ENCODE measurements around the gene FASN.

The FASN gene

DNA sequence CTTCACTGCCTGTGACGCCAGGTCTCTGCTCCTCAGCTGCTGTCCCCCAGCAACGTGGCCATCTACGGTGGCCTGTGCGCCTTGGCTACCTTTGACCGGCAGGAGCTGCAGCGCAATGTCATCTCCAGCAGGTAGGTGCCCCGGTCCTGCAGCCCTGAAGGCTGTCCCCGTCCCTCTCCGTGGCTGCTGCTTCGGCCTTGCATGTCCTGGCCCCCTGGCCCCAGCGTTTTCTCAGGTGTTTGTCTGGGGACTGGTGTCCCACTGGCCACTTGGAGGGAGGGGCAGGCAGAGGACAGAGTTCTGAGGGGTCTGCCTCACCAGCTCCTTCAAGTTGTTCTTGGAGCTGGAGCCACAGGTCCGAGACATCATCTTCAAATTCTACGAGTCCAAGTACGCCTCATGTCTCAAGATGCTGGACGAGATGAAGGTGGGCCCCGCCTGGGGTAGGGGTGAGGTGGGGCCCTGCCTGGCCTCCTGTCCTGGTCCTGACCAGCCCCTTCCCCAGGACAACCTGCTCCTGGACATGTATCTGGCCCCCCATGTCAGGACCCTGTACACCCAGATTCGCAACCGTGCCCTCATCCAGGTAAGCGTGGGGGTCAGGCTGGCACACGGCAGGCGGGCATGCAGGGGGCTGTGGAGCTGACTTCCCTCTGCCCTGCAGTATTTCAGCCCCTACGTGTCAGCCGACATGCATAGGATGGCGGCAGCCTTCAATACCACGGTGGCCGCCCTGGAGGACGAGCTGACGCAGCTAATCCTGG, 41.9 kb downstream of the FASN start:
- no peak for DNase-seq

DNA sequence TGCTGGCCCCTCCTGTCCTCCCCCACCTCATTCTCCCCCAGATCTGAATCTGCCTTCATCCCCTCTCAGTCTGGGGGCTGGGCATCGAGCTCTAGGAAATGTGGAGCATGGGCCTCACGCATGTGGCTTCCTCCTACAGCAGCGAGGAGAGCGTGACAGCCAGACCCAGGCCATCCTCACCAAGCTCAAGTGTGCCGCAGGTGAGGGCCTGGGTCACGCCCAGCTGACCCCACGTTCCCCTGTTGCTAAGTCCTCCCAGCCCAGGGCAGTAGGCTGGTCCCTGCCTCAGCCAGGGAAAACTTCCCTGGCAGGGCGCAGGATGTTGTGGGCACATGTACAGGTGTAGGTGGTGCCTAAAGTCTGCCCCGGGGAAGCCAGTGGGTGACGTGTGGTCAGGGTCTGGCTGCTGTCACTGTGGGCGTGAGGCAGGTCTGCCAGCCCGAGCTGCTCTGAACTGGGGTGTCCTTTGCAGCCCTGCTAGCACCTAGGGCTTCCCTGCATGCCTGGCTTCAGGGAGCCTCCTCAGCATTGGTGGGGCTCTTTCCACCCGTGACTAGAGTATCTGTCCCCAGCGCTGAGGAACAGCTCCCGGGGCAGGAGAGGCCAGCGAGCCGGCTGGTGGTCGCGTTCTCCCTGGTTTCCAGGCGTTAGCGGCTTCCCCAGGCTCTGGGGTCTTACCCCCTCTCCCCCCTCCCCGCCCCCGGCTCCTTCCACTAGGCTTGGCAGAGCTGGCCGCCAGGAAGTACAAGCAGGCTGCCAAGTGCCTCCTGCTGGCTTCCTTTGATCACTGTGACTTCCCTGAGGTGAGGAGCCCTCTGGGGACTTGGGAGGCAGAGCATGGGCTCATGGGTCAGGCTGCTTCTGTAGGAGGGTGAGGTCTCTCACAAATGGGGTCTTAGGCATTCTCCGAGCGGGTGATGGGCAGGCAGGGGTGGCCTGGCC, 42.7 kb downstream of the FASN start:
- no peak for DNase-seq

DNA sequence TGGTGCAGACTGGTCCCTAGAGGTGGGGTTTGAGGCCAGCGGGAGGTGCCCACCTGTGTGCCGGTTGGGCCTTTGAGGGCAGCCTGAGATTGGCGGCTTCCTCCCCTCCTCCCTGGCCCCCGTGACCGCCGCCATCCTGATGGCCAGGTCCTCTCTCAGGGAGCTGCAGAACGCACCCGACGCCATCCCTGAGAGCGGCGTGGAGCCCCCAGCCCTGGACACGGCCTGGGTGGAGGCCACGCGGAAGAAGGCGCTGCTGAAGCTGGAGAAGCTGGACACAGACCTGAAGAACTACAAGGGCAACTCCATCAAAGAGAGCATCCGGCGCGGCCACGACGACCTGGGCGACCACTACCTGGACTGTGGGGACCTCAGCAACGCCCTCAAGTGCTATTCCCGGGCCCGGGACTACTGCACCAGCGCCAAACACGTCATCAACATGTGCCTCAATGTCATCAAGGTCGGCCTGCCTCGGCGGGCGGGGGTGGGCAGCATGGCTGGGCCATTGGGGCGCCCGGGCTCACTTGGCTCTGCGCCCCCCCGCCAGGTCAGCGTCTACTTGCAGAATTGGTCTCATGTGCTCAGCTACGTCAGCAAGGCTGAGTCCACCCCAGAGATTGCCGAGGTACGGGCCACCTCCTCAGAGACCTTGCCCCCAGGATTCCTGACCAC, 43.5 kb downstream of the FASN start:
- DNase-seq: no peak

DNA sequence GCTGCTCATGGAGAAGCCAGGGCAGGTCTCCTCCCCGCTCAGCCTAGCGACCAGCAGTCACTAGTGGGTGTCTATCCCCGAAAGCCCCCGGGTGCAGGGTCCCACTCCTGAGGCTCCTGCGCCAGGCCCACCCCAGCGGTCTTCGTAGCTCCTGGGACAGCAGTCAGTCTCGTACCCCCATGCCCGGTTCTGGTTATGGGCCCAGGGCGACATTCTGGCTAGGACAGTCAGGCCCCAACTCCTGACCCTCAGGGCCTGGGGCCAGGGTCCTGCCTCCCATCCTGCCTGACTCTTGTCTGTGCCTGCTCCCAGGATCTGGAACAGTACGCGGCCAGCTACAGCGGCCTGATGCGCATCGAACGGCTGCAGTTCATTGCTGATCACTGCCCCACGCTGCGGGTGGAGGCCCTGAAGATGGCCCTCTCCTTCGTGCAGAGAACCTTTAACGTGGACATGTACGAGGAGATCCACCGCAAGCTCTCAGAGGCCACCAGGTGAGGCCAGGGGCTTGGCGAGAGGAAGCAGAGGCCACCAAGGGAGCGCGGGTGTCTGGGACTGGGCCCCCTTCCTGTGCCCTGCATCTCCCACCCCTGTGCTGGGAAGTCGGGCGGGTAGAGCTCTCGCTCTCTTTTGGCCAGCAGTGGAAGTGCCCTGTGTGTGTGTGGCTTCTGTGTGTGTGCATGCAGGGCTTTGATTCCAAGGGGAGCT, 44.3 kb downstream of the FASN start:
- DNase-seq: no peak

DNA sequence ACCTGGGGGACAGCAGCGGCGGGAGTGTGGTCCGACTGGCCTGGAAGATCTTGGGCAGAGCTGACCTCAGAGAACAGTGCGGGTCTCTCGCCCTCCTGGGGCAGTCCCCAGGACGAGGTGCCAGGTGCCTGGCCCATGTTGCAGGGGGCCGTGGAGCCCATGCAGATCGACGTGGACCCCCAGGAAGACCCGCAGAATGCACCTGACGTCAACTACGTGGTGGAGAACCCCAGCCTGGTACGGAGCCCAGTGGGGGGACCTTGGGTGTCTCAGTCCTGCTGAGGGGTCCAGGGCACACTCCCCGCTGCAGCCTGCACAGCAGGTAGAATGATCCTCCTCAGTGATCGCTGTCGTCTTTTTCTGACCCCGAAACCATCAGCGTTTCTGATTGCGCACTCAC, 44.9 kb downstream of the FASN start:
- no peak for DNase-seq

DNA sequence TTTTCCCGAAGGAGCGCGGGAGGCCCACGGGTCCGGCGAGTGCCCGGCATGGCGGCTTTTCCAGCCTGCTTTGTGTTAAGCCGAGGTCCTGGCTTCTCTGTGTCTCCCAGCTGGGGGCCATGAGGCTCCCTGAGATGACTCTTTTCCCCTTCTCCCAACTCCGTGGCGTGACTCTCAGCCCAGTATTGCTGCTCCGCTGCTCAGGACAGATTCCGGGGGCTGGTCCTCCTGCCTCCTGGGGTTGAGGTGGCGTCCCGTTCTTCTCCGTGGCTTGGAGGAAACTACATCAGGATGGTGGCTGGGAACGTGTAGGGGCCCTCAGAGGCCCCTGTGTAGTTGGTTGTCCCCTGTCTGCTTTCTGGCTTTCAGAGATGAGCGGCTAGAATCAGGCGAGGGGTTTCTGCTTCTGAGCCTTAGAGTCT, 45.4 kb downstream of the FASN start:
- no peak for DNase-seq

DNA sequence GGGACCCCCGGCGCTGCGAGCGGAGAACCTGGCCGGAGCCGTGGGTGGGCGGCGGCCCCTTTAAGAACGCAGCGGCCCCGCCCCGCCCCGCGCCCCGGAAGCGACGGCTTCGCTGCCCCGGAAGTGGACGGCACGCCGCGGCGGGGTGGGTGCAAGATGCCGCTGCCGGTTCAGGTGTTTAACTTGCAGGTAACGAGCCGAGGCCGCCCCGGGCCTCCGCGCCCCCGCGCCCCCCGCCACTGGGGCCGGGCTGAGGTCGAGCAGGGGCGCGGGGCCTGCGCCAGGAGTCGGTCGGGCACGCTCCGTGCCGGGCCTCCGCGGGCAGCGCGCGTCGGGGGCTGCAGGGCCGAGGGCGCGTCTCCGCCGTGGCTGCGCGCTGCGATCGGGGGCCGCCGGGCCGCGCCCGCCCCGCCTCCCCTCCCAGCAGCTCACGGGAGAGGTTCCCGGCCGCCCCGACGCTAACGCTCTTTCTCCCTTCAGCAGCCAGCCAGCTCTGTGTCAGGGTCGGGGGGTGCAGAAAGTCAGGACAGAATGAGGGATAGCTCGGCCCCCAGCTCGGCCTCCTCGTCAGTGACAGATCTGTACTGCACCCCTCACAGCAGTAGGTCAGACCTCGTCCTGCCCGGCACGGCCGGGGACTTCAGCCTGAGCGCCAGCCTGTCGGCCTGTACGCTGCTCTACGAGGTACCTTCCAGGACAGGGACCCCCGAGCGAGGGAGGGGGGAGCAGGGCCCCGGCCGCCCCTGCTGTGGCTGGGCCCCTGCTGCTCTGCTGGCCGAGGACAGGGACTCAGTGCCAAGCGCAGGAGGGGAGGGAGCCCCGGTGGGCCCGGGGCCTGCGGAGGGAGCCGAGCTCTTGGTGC, 46.0 kb downstream of the FASN start, which contains the start of the genes GPS1 and RFNG:
Gene GPS1 (plus strand): TSS at position 123 of the 862 bp plus-strand sequence. CDS start 34 bp downstream, at position 157.
Gene RFNG (minus strand): TSS at position 36 of the 862 bp plus-strand sequence. CDS start 45 bp downstream, outside the sequence.
- DNase-seq: peak in 12 of 14 donors; percentile 11 to 86 (median 49)

DNA sequence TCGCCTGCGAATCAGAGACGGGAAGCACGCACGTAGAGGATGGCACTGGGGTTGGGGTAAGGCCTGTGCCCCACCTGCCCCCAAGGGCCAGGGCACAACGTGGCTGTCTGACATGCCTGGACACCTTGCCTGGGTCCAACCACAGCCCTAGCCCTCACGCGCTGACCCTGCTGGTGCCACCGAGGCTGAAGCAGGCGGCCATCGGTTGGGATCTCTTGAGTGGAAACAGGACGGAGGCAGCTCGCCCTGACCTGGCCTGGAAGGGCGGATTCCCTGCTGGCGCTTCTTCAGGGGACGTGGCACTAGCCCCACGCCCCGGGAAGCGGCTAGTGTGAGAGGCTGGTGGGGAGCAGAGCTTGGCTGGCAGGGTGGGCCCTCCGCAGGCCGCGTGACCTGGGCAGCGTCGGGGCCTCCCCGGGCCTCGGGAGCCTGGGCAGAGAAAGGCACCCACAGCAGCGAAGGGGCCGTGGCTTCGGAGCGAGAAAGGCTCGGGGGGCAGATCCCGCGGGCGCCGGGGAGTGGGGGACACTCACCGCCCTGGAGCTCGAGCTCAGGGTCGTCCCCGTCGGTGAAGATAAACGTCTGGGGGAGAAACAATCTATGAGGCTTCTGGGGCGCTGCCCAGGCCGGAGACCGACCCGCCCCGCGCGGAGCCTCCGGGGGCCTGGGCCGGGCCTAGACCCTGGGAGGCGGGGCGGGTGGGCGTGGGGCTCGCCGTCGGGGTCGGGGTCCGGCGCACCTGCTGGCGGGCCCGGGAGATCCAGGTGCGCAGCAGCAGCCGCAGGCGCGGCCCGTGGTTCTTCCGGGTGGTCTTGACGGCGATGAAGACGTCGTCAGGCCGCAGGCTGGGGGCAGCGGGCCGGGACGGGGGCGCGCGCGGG, 47.0 kb downstream of the FASN start:
- no peak for DNase-seq

DNA sequence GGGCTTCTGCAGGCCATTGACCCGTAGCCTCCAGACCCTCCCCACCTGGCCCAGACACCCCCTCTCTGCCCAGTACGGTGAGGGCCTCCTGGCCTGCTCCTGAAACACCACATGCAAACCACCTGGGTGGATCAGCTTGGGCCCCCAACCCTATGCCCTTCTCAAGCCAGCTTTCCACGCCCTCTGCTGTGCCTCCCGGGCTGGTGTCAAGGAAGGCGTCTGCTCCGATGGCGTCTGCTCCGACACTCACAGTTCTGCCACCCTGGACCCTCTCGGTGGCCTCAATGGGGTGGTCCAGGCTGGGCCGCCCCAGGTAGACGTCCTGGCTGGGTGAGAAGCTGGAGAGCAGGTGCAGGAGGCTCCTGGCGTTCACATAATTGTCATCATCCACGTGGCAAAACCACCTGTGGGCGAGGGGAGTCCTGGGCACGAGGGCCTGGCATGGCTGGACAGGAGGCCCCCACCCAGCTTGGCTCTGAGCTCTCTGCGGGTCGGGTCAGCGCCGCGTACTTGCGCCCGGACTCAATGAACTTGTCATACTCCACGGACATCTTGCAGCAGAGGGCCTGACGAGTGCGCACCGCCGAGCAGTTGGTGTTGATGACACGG, 47.8 kb downstream of the FASN start:
- DNase-seq: no peak

DNA sequence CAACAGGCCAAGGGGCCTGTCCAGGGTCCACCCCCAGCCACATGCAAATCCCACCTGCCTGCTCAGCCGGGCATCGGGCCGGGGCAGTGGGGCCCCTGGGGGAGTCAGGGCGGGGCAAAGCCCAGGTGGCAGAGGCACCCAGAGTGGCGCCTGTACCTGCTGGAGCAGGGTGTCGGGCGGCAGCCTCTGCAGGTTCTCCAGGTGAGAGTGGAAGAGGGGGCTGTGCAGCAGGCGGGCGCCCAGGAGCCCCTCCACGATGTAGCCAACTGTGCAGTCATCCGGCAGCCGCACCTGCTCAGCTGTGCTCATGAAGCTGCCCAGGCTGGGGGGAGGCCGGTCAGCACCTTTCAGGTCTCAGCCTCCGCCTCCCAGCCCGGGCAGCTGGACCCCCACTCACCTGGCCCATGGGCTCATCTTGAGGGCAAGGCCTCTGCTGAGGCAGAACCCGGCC, 48.5 kb downstream of the FASN start:
- no peak for DNase-seq

DNA sequence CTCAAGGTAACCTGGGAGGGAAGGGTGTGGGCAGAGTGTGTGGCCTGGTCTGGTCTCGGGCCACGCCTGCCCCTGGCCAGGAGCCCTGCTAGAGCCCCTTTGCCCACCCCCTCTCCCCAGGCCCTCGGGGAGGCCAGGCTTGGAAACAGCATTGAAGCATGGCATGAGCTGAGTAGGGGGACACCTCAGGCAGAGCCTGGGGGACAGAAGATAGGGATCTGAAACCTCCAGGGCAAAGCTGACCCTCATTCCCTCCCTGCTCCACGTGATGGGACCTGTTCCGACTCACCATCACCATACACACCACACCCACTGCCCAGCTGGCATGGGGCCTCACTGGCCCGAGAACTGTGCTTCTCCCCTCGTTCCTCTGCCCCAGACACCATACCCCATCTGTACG, 48.9 kb downstream of the FASN start:
- DNase-seq: no peak

DNA sequence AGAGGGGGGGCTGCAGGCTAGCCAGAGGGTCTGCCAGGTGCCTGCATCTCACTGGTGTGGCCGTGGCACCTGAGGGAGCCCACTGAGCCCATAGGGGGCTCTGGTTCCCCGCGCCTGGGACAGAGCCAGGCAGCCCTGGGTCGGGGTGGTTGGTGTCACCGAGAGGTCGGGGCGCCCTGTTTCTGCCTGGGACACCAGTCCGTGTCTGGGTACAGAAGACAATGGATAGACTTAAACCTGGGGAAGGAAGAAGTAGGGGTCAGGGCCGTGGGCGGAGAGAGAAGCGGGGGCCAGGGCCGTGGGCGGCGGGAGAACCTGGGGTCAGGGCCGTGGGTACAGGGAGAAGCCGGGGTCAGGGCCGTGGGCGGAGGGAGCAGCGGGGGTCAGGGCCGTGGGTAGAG, 49.5 kb downstream of the FASN start:
- no peak for DNase-seq

DNA sequence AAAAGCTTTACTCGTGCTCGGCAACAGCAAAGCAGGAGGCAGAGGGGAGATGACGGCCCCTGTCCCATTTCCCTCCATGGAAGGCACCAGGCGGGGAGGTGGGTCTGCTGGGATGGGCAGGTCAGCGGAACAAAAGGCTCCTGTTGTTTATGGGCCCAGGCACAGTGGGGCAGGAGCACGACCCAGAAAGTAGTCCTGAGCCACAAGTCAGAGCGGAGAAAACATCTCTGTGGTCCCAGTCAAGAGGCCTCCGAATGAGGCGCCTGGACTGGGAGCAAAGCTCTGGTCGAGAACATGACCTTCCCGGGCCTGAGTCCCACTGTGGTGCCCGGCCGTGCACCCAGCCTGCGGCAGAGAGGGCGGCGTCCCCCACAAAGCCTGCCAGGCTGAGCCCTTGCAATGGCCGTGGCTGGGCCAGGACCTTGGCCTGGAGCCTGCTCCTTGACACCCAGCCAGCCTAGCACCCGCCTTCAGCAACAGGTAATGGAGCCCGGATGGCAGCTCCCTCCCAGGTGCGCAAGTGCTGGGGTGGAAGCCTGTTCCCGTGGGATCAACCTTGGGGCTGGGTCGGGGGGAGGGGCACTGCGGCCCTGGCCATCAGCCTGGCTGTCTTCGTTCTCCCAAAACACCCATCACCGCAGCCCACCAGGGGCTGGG, 50.0 kb downstream of the FASN start:
- DNase-seq: no peak

DNA sequence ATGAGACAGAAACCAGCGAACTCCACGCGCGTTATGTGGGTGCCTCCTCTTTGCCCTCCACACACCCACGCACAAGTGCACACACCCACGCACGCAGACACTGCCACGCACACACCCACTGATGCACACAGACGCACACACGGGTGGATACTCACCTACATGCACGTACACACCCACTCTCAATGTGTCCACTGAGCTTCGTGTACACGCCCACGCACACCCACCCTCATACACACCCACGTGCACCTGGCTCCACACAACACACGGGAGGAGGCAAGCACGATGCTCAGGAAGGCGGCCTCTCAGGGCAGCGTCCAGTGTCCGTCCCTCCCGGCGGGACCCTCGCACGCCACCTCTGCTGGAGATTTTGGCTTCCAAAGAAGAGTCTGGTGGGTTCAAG, 50.7 kb downstream of the FASN start:
- no peak for DNase-seq

DNA sequence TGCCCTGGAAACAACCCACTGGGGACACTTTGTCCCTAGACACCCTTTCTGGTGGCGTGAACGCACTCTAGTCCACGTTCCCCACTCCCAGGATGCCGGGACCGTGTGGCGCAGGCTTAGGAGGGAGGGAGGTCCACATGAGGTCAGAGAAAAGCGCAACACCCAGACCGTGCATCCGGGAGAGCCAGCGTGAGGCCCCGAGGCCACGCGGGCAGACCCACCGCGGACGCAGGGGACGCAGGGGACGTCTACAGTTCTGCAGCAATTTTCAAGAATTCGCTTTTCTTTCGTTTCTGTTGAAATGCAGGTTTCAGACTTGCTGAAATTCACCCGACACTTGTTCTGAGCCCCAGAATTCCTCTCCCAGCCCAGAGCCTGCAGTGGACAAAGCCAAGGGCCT, 51.1 kb downstream of the FASN start:
- no peak for DNase-seq

DNA sequence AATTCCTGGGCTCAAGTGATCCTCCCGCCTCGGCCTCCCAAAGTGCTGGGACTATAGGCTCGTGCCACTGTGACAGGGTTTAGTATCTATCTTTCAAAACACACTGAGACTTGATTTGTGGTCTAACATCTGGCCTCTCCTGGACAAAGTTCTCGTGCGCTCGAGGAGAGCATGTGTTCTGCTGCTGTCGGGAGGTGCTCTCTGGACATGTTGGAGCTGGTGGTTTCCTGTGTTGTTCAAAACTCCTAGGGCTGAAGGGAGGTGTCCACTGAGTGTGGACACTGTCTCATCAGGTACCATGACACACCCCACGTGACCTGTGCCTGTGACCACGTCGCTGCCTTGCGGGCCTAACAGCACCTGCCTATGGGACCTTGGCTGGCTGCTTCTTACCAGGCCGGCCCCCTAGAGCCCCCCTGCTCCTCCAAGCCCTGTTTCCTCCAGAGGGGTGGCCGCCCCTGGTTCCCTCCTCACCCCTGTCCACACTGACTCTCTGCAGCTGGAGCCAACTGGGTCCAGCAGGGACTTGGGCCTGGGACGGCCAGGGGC, 52.0 kb downstream of the FASN start:
- no peak for DNase-seq

DNA sequence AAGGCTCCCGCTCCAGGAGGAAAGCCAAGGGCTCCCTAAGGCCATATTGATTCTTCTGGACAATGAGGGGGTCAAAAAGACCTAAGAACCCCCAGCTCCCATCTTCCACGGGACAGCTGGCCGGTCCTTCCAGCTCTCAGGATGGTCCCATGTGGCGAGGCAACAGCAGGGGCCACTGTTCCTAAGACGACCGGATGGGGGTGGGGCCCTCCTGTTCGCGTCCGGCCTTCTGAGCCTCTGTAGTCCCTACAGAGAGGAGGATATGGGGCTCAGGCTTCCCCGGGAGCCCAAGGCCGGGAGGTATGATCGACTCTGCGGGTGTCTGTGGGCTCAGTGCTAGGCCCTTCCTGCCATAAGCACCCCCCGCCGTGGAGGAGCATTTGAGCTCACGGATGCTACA, 54.5 kb downstream of the FASN start:
- no peak for DNase-seq

DNA sequence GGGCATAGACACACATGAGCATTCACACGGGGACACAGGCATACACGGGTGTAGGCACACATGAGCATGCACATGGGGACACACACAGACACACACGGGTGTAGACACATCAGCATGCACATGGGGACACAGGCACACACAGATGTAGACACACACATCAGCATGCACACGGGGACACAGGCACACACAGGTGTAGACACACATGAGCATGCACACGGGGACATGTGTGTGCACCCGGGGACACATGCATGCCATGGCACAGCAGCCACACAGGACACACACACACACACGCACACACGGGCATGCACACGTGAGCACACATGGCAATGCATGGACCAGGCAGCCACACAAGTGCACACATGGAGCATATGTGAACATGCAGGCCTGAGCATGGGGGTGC, 55.4 kb downstream of the FASN start:
- no peak for DNase-seq
